Stimulated activated CD8-positive, alpha-beta memory T cell treated with anti-CD3 and anti-CD28 coated beads, Interleukin-12 subunit alpha, Interleukin-12 subunit beta, amount 100 ng/mL, for 4 hours (primary cell): ENCODE measurements around the gene NOP56.
A peak's percentile ranks its signal among the peaks of the same experiment; 100 is the strongest.
"Not testable (repeated sequence)": the region's sequence is repeated elsewhere in the genome, so short reads cannot be mapped to it uniquely, and the experiment has no call there.

ENCODE experiments used
- DNase-seq: peaks from one replicate; pipeline ENCODE4 v3.0.0-alpha.2; 2020; ENCODE audit warnings: low read depth

NOP56 gene

DNA sequence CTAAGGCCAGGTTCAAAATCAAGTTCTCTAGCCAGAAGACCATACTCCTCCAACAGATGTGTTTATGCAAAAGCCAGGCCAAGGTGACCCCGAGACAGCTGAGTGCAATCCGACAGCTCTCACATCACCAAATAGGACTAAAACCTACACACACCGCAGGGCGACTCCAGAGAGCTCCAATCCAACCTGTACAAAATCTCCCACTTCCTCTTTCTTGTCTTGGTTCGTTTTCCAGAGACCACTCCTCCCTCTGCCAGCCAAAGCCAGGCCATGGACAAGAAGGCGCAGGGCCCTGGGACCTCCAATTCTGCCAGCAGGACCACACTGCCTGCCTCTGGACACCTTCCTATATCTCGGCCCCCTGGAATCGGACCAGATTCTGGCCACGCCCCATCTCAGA lies 11.5 kb upstream of the NOP56 start:
- DNase-seq, result no peak

DNA sequence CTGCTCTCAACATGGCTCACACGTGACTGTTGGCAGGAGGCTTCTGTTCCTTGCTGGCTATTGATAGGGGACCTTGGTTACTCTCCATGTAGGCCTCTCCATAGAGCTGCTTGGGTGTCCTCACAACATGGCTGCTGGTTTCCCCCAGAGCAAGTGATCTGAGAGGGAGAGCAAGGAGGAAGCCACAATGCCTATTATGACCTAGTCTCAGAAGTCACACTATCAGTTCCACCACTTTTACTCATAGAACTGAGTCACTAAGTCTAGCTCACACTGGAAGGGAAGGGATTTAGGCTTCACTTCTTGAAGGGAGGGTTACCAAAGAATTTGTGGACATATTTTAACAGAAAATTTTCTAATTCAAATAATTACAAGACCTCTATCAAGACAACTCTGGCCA lies 8.7 kb upstream of the NOP56 start:
- DNase-seq, result no peak

DNA sequence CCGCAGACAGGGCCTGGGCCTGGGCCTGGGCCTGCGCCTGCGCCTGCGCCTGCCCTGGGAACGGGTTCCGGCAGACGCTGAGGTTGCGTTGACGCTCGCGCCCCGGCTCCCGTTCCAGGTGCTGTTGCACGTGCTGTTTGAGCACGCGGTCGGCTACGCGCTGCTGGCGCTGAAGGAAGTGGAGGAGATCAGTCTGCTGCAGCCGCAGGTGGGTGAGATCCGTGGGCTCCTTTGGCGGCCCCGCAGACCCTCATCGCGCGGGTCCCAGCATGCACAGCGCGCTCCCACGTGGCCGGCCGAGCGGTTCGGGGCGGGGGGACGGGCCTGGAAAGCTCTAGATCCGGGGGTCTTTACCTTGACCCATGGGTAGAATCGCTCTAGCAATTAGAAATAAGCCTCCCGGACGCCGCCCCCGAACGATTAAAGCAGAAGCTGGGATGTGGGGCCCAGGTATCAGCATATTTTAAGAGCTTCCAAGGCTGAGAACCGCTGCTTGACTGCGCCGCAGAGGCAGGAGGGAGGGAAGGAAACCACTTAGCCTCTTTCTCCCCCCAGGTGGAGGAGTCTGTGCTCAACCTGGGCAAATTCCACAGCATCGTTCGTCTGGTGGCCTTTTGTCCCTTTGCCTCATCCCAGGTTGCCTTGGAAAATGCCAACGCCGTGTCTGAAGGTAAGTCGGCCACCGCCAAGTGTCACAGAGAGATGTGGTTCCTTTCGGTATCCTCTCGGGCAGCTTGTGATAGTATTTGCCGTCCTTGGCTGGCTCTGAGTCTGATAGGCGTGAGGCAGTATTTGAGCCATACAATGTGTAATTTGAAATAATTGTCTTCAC lies 508 bp downstream of the NOP56 start:
- DNase-seq, result no peak

- no peak for DNase-seq
Measured at GRCh38 chr20:2653556-2654383, 1.3 kb downstream of the NOP56 start.

- DNase-seq, result no peak
Measured at GRCh38 chr20:2654384-2654822, 2.0 kb downstream of the NOP56 start.

- no peak for DNase-seq
Measured at GRCh38 chr20:2654831-2655230, 2.4 kb downstream of the NOP56 start.

DNA sequence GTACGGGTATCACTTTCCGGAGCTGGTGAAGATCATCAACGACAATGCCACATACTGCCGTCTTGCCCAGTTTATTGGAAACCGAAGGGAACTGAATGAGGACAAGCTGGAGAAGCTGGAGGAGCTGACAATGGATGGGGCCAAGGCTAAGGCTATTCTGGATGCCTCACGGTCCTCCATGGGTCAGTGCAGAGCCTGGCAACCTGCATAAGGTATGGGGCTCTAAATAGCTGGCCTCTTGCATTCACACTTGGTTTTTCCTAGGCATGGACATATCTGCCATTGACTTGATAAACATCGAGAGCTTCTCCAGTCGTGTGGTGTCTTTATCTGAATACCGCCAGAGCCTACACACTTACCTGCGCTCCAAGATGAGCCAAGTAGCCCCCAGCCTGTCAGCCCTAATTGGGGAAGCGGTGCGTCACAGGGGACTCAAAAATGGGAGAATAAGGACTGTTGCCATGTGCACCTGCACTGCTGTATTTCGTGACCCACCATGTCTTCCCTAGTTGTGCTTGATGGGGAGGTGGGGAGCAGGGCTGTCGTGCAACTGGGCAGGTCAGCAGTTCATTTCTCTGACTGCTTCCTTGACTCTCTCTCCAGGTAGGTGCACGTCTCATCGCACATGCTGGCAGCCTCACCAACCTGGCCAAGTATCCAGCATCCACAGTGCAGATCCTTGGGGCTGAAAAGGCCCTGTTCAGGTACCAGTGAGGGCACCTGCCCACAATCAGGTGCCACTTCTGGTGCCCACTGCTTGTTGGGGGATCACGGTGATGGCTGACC lies 3.1 kb downstream of the NOP56 start:
- DNase-seq, result no peak

DNA sequence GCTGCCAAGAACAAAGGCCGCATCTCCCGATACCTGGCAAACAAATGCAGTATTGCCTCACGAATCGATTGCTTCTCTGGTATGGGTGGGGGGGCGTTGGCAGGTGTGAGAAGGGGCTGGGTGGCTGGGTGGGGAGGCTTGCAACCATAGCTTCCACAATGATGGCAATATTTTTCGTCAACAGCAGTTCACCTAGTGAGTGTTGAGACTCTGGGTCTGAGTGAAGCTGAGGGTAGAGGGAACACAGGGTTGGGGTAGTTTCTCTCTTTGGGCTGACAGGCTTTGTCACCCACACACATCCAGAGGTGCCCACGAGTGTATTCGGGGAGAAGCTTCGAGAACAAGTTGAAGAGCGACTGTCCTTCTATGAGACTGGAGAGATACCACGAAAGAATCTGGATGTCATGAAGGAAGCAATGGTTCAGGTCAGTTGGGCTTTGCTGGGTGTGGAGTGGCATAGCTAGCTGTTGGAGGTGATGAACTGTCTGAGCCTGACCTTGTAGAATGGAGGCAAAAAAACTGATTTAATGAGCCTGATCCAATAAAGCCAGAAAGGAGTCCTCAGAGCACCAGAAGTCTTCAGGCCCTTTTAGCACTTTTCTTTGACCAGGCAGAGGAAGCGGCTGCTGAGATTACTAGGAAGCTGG lies 4.2 kb downstream of the NOP56 start:
- DNase-seq, result no peak

GRCh38 chr20:2657241-2657640 lies 4.8 kb downstream of the NOP56 start:
- DNase-seq, result no peak

GRCh38 chr20:2657674-2658073 lies 5.2 kb downstream of the NOP56 start:
- no peak for DNase-seq

DNA sequence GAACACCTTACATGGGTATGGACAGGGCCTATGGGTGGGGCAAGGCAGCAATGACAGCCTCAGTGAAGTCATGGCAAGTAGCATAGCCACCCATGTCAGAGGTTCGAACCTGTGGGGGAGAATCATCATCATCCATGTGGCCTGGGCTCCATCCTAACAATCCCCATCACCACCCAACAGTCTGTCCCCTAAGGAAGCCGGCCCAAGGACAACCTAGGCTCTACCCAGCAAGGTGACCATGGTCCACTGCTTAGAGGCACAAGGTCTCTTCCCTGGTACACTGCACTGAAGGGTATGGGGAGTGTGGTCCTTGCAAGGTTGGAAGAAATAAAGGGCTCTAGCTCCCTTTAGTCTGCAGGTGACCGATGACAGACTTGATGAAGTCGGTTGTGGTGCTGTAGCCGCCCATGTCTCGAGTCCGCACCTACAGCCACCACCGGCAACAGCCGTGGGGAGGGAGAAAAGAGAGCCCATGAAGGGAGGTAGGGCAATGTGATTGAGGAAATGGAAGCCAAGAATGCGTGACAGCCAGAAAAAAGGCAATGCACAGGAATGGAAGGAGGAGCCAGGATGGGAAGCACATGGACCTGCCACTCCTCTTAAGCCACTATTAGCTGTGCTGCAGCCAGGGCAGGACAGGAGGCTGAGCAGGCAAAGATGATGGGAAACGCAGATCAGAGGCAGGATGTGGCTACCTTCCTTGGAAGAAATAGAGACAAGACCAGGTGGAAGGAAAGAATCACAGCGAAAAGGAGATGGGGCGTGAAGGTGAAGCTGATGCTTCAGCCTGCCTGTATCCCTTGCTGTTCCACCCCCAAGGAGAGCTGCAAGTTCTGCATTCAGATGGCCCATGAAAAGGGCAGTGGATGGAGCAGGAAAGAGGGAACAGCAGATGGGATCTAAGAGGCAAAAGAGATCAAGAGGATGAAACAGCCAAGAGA lies 6.3 kb downstream of the NOP56 start:
- DNase-seq, result no peak

GRCh38 chr20:2659547-2659946 lies 7.1 kb downstream of the NOP56 start:
- DNase-seq, result no peak

DNA sequence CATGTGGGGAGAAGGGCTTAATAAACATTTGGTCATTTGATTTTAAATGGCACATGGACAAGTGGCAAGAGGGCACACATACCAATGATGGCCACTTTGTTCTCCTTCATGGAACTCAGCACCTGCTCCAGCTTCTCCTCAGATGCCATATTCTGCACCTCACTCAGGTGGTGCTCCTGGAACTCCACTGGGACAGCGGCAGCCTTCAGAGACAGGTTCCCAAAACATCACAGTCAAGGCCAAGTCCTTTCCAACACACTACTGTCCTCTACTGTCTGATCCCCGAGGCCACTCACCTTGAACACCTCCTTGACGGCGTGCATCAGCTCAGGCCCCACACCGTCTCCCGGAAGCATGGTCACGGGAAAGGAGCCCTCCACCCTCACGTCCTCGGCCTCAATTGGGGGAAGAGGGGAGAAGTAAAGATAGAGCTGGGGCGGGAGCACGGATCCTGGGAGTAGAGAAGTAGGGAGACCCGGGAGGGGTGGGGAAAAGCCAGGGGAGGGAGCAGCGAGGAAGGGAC lies 11.0 kb downstream of the NOP56 start:
- DNase-seq, result no peak

DNA sequence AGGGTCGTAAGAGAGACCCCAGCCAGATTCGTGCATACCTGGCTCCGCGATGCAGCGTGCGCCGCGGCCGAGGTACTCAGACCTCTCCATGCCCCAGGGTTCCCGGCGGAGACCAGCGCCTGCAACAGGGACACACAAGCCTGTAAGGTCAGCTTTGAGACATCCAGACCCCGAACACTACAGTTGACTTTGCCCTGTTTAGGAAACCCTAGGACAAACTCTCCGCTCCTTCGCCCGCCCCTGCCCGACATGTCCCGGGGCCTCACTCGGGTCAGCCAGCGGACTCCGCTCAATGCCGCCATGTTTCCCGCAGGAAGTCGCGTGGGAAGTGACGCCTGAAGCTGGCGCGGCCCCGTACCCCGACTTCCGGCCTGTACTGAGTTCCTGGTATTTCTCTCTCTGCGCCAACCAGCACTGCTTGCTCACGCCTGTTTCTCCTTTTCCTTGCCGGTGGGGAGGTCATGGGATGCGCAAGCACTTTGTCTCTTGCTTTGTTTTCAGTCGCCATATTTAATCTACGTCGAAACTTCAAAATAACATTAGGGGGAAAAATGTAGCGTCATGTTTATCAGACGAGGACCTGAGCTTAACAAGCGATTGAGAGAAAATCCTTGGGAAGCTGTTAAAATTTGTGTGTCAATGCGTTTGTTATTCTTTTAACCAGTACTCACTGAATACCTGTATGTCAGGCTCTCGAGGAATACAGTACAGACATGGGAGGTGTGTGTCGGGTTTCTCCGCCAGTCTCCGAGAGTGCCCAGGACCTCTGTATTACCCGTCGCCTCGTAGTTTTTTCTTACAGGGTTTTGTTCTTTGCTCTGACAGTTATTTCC lies 11.7 kb downstream of the NOP56 start, which contains the start of gene IDH3B:
IDH3B (minus strand) TSS at position 330 of the 833 bp plus-strand sequence; CDS start at position 302, 28 bp downstream.
- peak; percentile 86 for DNase-seq

GRCh38 chr20:2671977-2672376 lies 19.5 kb downstream of the NOP56 start:
- no peak for DNase-seq

DNA sequence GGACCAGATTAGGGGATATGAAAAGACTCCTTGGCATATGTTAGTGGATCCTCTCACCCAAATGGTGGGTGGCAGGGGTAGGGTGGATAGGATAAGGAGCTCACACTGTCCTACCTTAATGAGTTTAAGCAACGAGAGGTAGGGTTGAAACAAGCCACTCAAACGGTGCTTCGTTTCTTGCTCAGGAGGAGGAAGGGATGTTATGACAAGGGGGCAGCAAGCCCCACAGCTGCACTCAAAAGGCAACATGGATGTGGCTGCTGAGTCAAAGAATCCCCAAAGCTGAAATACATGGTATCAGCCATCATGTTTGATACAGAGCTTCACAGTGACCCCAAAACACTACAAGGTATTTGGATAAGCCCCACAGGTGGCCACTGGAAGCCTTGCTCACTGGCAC lies 20.0 kb downstream of the NOP56 start:
- DNase-seq, result no peak

- DNase-seq, result no peak
Measured at GRCh38 chr20:2673453-2673852, 21.0 kb downstream of the NOP56 start.

- DNase-seq, result no peak
Measured at GRCh38 chr20:2680046-2680445, 27.6 kb downstream of the NOP56 start.

DNA sequence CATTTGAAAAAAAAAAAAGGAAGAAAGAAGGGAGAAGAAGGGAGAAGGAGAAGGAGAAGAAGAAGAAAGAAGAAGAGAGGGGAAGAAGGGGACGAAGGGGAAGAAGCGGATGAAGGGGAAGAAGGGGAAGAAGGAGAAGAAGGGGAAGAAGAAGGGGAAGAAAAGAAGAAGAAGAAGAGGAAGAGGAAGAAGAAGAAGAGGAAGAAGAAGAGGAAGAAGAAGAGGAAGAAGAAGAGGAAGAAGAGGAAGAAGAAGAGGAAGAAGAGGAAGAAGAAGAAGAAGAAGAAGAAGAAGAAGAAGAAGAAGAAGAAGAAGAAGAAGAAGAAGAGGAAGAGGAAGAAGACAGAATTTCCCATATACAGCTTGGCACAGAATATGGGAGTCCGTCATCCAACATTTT lies 29.6 kb downstream of the NOP56 start:
- not testable (repeated sequence) for DNase-seq
